Measurements from ENCODE around the gene LMBR1L. TPM values are rescaled to one million over a fixed set of nuclear protein-coding genes. Genes with fewer than 3 reads are reported as not detected.

The LMBR1L gene
- total RNA-seq, 1 experiment from 2014 or later: 55.1 TPM

GRCh38 chr12:49104822-49105221, 5.8 kb downstream of the LMBR1L start:
- Histone ChIP-seq H2BK5ac (ENCODE audit: insufficient read length, low read length) (no peak overlapping the region), H3K18ac (ENCODE audit: insufficient read length, low read depth, low read length) (no peak overlapping the region), H4K5ac (ENCODE audit: insufficient read length, low read depth, low read length) (no peak overlapping the region), H3K27ac (ENCODE audit: insufficient read length, low read depth, low read length) (no peak overlapping the region), H3K9ac (ENCODE audit: extremely low read depth, insufficient read length, low read length) (no peak overlapping the region), H3K27me3 (ENCODE audit: insufficient read depth, low read length) (no peaks in the 10 kb centered on the region), H3K56ac (ENCODE audit: insufficient read length, low read depth, low read length) (no peak overlapping the region), H4K20me1 (ENCODE audit: control insufficient read depth, insufficient read depth, insufficient read length) (no peaks in the 10 kb centered on the region), H2BK20ac (ENCODE audit: low read depth, low read length, poor library complexity, severe bottlenecking) (no peak overlapping the region), H3K23me2 (ENCODE audit: insufficient read length, low read depth, low read length, poor library complexity, severe bottlenecking) (peaks cover 6% of the 10 kb centered on the region), H3K4me1 (ENCODE audit: insufficient read depth, low read length) (peaks cover 5% of the 10 kb centered on the region; the same call in 1 of the 2 replicates), H4K8ac (replicated peaks; ENCODE audit: insufficient read length, low read depth, low read length) (no peak overlapping the region), H3K14ac (ENCODE audit: insufficient read depth, low read length) (no peak overlapping the region), H3K79me1 (ENCODE audit: insufficient read depth, low read depth, low read length, poor library complexity, severe bottlenecking) (peaks cover 6% of the 10 kb centered on the region), H2AFZ (ENCODE audit: low read length) (no peak overlapping the region), H2BK120ac (ENCODE audit: low read depth, low read length, poor library complexity, severe bottlenecking) (no peak overlapping the region), H3K4me2 (ENCODE audit: insufficient read depth, insufficient read length, low read length) (no peak overlapping the region), H2BK15ac (ENCODE audit: low read depth, low read length) (no peak overlapping the region), H2AK5ac (ENCODE audit: insufficient read length, low read length) (no peak overlapping the region), H3K4ac (ENCODE audit: low read depth, low read length) (no peak overlapping the region), H3T11ph (ENCODE audit: low read length) (no peak overlapping the region), H2BK12ac (ENCODE audit: insufficient read length, low read depth, low read length) (no peak overlapping the region), H3K9me3 (ENCODE audit: control insufficient read depth, low read depth, low read length) (no peaks in the 10 kb centered on the region), H4K91ac (ENCODE audit: insufficient read length, low read depth, low read length) (no peak overlapping the region), H3K79me2 (ENCODE audit: insufficient read depth, low read length) (peaks cover 1% of the 10 kb centered on the region; the same call in 1 of the 2 replicates), H3K23ac (ENCODE audit: insufficient read length, low read depth, low read length) (no peak overlapping the region)
- H3K9me3 Mint-ChIP-seq: no peaks in the 10 kb centered on the region
- no peak for TF ChIP-seq CTCF (conservative IDR thresholded peaks at IDR 0.05)
- no peaks in the 10 kb centered on the region for H3K27me3 Mint-ChIP-seq (ENCODE audit: low read depth)
- no peak overlapping the region; a peak in 1 of 7 replicates for H3K27ac Mint-ChIP-seq
- DNase-seq: no peak
- WGBS (ENCODE audit: extremely low coverage, insufficient read length, low lambda C conversion rate): no CpG with 5 or more reads among the region's 3 CpGs
- H3K4me1 Mint-ChIP-seq: peaks cover 18 to 26% of the 10 kb centered on the region in 2 experiments
- H3K4me3 Mint-ChIP-seq: no peak overlapping the region
- peaks cover 4 to 54% (median 45%) of the 10 kb centered on the region in 3 experiments for H3K36me3 Mint-ChIP-seq (ENCODE audit: insufficient read depth in 1 of 3, low read depth in 3 of 3)

All from H9 (cell line).